ENCODE results near the gene SLC35E3.

The SLC35E3 gene

GRCh38 chr12:68773582-68773981, 27.6 kb downstream of the SLC35E3 start:
- in situ Hi-C loops (cut with HindIII; ENCODE audit: low sequenced_read_pairs), result no loop called here
- H3K4me3 ChIP-seq (ENCODE audit: low read depth, low read length), result no peak overlapping the region
- no peak for TF ChIP-seq CTCF (IDR thresholded peaks at IDR 0.05; ENCODE audit: low read depth, low read length, missing control alignments)
- DNase-seq (ENCODE audit: low read depth), result no peak

GRCh38 chr12:68775121-68775630, 29.2 kb downstream of the SLC35E3 start:
- TF ChIP-seq CTCF (IDR thresholded peaks at IDR 0.05; ENCODE audit: low read depth, low read length, missing control alignments), result no peak
- no peak for DNase-seq (ENCODE audit: low read depth)
- no peak overlapping the region for H3K4me3 ChIP-seq (ENCODE audit: low read depth, low read length)
- in situ Hi-C loops (cut with HindIII; ENCODE audit: low sequenced_read_pairs), result no loop called here

- H3K4me3 ChIP-seq (ENCODE audit: low read depth, low read length), result no peak overlapping the region
- TF ChIP-seq CTCF (IDR thresholded peaks at IDR 0.05; ENCODE audit: low read depth, low read length, missing control alignments), result no peak
- DNase-seq (ENCODE audit: low read depth), result no peak
- in situ Hi-C loops (cut with HindIII; ENCODE audit: low sequenced_read_pairs), result no loop called here
These were observed 31.1 kb downstream of the SLC35E3 start for GRCh38 chr12:68776976-68777610.

- no peak for TF ChIP-seq CTCF (IDR thresholded peaks at IDR 0.05; ENCODE audit: low read depth, low read length, missing control alignments)
- DNase-seq (ENCODE audit: low read depth), result no peak
- in situ Hi-C loops (cut with HindIII; ENCODE audit: low sequenced_read_pairs), result no loop called here
- H3K4me3 ChIP-seq (ENCODE audit: low read depth, low read length), result no peak overlapping the region
These were observed 33.3 kb downstream of the SLC35E3 start for GRCh38 chr12:68779280-68779679.

GRCh38 chr12:68780731-68781130, 34.8 kb downstream of the SLC35E3 start:
- no peak for DNase-seq (ENCODE audit: low read depth)
- no peak for TF ChIP-seq CTCF (IDR thresholded peaks at IDR 0.05; ENCODE audit: low read depth, low read length, missing control alignments)
- in situ Hi-C loops (cut with HindIII; ENCODE audit: low sequenced_read_pairs), result no loop called here
- H3K4me3 ChIP-seq (ENCODE audit: low read depth, low read length), result no peak overlapping the region

- H3K4me3 ChIP-seq (ENCODE audit: low read depth, low read length), result no peak overlapping the region
- TF ChIP-seq CTCF (IDR thresholded peaks at IDR 0.05; ENCODE audit: low read depth, low read length, missing control alignments), result no peak
- in situ Hi-C loops (cut with HindIII; ENCODE audit: low sequenced_read_pairs), result no loop called here
- DNase-seq (ENCODE audit: low read depth), result no peak
These were observed 35.8 kb downstream of the SLC35E3 start for GRCh38 chr12:68781728-68782127.

Data from astrocyte of the cerebellum (primary cell).